ENCODE measurements around the gene CLRN1.

GRCh38 chr3:150878996-150879575 is 93.4 kb downstream of the CLRN1 start:
- TF ChIP-seq CTCF (IDR thresholded peaks at IDR 0.05) (no peak), POLR2AphosphoS5 (IDR thresholded peaks at IDR 0.05) (no peak)
